Measurements from ENCODE around the gene KDM7A. TPM values are rescaled to one million over a fixed set of nuclear protein-coding genes. Genes with fewer than 3 reads are reported as not detected.

KDM7A gene
- total RNA-seq, 1 experiment from 2014 or later: 1.5 TPM

DNA sequence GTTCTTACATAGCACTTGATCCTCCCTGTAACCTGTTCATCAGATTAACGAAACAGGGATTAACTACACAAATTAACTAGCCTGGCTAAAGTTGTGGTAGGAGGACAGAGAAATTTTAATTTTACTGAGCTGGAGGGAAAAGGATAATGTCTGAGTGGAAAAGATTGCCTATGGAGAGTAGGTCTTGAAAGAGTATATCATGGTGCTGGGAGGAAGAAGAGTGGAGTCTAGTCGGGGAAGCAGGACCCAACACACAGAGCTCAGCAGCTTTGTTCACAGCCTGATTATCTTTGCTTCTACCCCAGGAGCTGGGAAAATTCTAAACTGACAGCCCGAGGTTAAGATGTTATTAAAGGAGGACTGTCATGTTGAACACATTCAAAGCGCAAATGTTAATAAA, 6.1 kb upstream of the KDM7A start:
- ChIA-PET CTCF (no interaction called here), POLR2A (ENCODE audit: unreplicated experiment) (no interaction called here)
- Histone ChIP-seq H3K36me3 (ENCODE audit: low read depth) (no peaks in the 10 kb centered on the region), H3K9me3 (ENCODE audit: insufficient read depth, low read depth) (no peaks in the 10 kb centered on the region), H2AFZ (no peak overlapping the region), H3K79me2 (ENCODE audit: low read depth) (no peaks in the 10 kb centered on the region), H3K9me2 (ENCODE audit: insufficient read depth) (no peaks in the 10 kb centered on the region), H4K20me1 (ENCODE audit: insufficient read depth) (no peaks in the 10 kb centered on the region), H3K27me3 (ENCODE audit: insufficient read depth, low read depth) (peaks cover 32% of the 10 kb centered on the region), H3K4me2 (no peak overlapping the region), H3K4me3 (no peak overlapping the region), H3K4me1 (replicated peaks; ENCODE audit: insufficient read depth) (peaks cover under 1% of the 10 kb centered on the region), H3F3A (ENCODE audit: insufficient read depth, low read depth) (peaks cover under 1% of the 10 kb centered on the region; the same call in 1 of the 2 replicates), H3K27ac (no peak overlapping the region)
- no peak for DNase-seq
- TF ChIP-seq, protein P1, sequence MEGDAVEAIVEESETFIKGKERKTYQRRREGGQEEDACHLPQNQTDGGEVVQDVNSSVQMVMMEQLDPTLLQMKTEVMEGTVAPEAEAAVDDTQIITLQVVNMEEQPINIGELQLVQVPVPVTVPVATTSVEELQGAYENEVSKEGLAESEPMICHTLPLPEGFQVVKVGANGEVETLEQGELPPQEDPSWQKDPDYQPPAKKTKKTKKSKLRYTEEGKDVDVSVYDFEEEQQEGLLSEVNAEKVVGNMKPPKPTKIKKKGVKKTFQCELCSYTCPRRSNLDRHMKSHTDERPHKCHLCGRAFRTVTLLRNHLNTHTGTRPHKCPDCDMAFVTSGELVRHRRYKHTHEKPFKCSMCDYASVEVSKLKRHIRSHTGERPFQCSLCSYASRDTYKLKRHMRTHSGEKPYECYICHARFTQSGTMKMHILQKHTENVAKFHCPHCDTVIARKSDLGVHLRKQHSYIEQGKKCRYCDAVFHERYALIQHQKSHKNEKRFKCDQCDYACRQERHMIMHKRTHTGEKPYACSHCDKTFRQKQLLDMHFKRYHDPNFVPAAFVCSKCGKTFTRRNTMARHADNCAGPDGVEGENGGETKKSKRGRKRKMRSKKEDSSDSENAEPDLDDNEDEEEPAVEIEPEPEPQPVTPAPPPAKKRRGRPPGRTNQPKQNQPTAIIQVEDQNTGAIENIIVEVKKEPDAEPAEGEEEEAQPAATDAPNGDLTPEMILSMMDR (conservative IDR thresholded peaks at IDR 0.05): no peak
- TF ChIP-seq EZH2 (IDR thresholded peaks at IDR 0.05; ENCODE audit: low read depth): no peak
- intact Hi-C loops (cut with micrococcal nuclease; ENCODE audit: unreplicated experiment): no loop called here
- BruUV-seq (replicated peaks): no TSS peak

DNA sequence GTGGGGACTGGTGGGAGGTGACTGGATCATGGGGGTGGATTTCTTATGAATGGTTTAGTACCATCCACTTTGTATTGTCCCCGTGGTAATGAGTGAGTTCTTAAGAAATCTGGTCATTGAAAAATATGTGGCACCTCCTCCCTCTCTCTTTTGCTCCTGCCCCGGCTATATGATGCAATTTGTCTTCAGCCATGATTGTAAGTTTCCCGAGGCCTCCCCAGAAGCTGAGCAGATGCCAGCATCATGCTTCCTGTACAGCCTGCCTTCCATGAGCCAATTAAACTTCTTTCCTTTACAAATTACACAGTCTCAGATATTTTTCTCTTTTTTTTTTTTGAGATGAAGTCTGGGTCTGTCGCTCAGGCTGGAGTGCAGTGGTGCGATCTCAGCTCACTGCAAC, 2.6 kb upstream of the KDM7A start:
- BruUV-seq (replicated peaks): no TSS peak
- Histone ChIP-seq H3K27me3 (ENCODE audit: insufficient read depth, low read depth) (peaks cover 32% of the 10 kb centered on the region), H3K36me3 (ENCODE audit: low read depth) (no peaks in the 10 kb centered on the region), H4K20me1 (ENCODE audit: insufficient read depth) (no peaks in the 10 kb centered on the region), H3K27ac (no peak overlapping the region), H3K9me3 (ENCODE audit: insufficient read depth, low read depth) (no peaks in the 10 kb centered on the region), H2AFZ (no peak overlapping the region), H3K9me2 (ENCODE audit: insufficient read depth) (no peaks in the 10 kb centered on the region), H3K4me2 (no peak overlapping the region), H3K4me3 (no peak overlapping the region), H3K4me1 (replicated peaks; ENCODE audit: insufficient read depth) (peaks cover 13% of the 10 kb centered on the region), H3K79me2 (ENCODE audit: low read depth) (no peaks in the 10 kb centered on the region), H3F3A (ENCODE audit: insufficient read depth, low read depth) (peaks cover 12% of the 10 kb centered on the region; the same call in 1 of the 2 replicates)
- DNase-seq: no peak
- TF ChIP-seq, protein P1 (conservative IDR thresholded peaks at IDR 0.05): no peak
- no peak for TF ChIP-seq EZH2 (IDR thresholded peaks at IDR 0.05; ENCODE audit: low read depth)
- ChIA-PET CTCF (interaction anchor here (0.7 kb wide), 1 partner anchor 860 kb away, joined by 4 read pairs; no protein-coding TSS in a partner anchor), POLR2A (ENCODE audit: unreplicated experiment) (no interaction called here)
- intact Hi-C loops (cut with micrococcal nuclease; ENCODE audit: unreplicated experiment): loop anchor here (10.0 kb wide), 2 partner anchors 405 to 475 kb away; partner anchors contain the start of gene HIPK2

DNA sequence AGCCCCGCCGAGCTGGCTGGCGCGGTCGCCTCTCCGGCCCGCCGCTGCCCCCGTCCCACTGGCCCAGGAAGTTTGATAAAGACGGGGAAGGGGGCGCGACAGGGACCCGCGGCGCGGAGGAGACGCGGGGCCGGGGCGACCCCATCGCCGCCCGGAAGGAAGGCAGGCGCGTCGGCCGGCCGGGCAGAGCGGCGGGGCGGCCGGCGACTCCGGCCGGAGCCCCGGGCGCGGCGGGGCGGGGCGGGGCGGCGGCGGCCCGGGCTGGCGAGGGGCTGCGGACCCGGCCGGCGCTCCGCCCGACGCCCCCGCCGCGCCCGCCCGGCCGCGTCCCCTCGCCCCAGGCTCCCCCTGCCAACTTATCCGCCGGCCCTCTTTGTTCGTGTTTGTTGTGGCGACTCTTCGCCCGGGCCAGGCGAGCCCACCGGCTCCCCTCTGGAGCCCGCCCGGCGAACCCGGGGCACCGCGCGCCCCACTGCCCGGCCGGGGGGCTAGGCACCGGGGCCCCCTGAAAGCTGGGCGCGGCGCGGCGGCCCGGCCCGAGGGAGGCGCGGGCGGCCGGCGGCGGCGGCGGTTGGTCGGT, 571 bp downstream of the KDM7A start:
- H3K27ac ChIP-seq: no peak overlapping the region
- peaks cover 13% of the 10 kb centered on the region for H3K4me1 ChIP-seq (replicated peaks; ENCODE audit: insufficient read depth)
- H3K36me3 ChIP-seq (ENCODE audit: low read depth): no peaks in the 10 kb centered on the region
- intact Hi-C loops (cut with micrococcal nuclease; ENCODE audit: unreplicated experiment): loop anchor here (10.0 kb wide), 2 partner anchors 401 to 479 kb away; partner anchors contain the start of gene HIPK2
- 0 out of 2 replicates have a peak, but pooled peaks cover 3% of the 10 kb centered on the region for H3K79me2 ChIP-seq (ENCODE audit: low read depth)
- H4K20me1 ChIP-seq (ENCODE audit: insufficient read depth): no peaks in the 10 kb centered on the region
- H2AFZ ChIP-seq: peak overlapping the region; percentile 94
- H3K27me3 ChIP-seq (ENCODE audit: insufficient read depth, low read depth): peaks cover 4% of the 10 kb centered on the region; the same call in 1 of the 2 replicates
- CTCF ChIA-PET: no interaction called here
- BruUV-seq (replicated peaks): no TSS peak
- peaks cover 12% of the 10 kb centered on the region; the same call in 1 of the 2 replicates for H3F3A ChIP-seq (ENCODE audit: insufficient read depth, low read depth)
- H3K4me2 ChIP-seq: peak overlapping the region; percentile 67
- DNase-seq: no peak
- no peaks in the 10 kb centered on the region for H3K9me2 ChIP-seq (ENCODE audit: insufficient read depth)
- POLR2A ChIA-PET (ENCODE audit: unreplicated experiment): interaction anchor here (0.7 kb wide), 1 partner anchor 88 kb away, joined by 4 read pairs; no protein-coding TSS in a partner anchor
- H3K9me3 ChIP-seq (ENCODE audit: insufficient read depth, low read depth): no peaks in the 10 kb centered on the region
- TF ChIP-seq EZH2 (IDR thresholded peaks at IDR 0.05; ENCODE audit: low read depth): no peak
- TF ChIP-seq, protein P1 (conservative IDR thresholded peaks at IDR 0.05): no peak
- peak overlapping the region; percentile 95 for H3K4me3 ChIP-seq

Data from PC-9 (cell line).